Measurements from ENCODE around the gene CAMK1D.
"Not testable (repeated sequence)": the region's sequence is repeated elsewhere in the genome, so short reads cannot be mapped to it uniquely, and the experiment has no call there.

The CAMK1D gene

DNA sequence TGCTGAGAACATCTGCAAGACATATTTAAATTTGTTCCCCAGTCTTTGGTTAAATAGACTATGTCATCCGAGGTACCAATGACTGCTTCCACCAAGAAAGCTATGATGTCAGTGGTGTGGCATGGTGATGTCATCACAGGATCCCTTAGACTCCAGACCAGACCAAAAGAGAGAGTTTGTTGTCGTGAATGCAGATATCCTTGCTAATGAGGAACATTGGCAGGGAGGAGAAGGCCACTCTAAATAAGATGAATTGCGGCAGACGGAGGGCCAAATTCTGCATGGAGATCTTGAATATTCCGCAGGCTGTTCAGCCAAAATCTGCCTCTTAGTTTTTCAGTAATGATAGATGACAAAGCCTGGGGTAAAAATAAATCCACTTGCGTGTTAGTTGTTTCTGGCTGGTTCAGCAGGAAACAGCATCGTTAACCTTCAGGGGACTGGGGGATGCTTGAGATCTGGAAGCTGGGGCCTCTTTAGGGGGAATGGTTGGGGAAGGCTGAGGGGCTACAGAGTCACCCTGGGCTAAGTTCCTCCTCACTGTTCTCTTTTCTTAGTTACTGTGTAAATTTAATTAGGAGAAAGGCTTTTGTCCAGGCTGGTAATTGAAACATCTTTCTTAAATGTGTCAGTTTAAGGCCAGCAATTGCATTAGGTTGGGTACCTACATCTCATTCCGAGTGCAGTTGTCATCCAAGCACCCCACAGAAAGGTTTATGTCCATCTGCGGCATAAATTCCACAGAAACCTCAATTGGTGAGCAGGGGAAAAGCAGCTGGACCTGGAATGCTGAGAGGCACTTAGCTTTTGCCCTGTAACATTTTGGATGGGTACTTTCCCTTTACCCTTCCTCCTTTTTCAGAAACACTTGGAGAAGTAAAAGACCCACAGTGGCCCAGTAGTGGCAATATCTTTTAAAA, 11.6 kb upstream of the CAMK1D start:
- DNase-seq (ENCODE audit: low read depth), result no peak
- H3K4me3 ChIP-seq (ENCODE audit: low read depth, low read length), result no peak overlapping the region

DNA sequence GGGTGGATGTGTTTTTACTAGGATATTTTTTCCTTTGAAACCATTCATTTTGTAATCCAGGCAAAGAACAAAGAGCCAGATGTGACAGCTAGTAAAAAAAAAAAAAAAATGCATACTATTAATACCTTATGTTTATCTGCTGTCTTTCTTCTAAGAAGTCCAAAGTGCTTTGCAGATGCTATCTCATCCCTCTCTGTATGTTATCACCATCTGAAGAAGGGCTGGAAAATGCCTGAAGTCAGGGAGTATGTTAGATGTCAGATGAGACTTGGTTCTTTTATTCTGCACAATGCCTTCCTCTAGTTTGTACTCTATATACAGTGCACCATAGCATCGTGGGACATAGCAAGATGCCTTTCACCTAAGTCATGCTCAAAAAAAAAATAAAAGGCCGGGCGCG, 10.4 kb upstream of the CAMK1D start:
- no peak for DNase-seq (ENCODE audit: low read depth)
- H3K4me3 ChIP-seq (ENCODE audit: low read depth, low read length), result no peak overlapping the region

DNA sequence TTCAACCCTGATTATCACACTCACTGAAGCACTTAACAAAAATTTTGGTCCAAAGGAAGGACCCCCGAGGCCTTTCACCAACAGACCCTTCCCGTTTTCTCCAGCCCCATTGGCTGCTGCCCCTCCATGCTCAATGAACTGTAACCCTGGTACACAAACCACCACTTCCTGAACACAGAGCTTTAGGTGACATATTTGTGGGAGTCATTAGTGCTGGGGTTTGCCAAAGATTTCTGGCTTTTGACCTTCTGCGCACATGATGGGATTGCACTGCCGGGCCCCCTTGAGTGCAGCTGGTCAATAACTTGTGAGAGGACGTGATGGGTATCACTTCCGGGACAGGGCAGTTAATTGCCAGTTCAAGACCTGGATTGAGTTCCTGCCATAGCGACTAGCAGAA, 9.0 kb upstream of the CAMK1D start:
- DNase-seq (ENCODE audit: low read depth), result no peak
- no peak overlapping the region for H3K4me3 ChIP-seq (ENCODE audit: low read depth, low read length)

DNA sequence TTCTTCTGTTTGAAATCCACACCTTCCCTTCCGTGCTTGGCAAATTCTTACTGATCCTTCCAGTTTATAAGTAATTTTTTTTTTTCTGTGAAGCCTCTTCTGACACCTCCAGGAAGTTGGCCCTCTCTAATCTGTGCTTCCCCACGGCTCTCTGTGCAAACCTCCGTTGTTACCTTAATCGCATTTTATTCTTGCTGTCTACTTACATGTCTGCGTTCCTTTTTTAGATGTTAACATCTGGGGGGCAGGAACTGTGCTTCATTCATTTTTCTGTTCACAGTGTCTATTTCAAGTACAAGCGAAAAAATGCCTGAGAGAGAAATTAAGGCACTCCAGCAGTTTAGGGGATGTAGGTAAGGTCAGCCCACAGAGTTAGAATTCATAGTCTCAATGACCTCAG, 8.4 kb upstream of the CAMK1D start:
- no peak overlapping the region for H3K4me3 ChIP-seq (ENCODE audit: low read depth, low read length)
- DNase-seq (ENCODE audit: low read depth), result no peak

DNA sequence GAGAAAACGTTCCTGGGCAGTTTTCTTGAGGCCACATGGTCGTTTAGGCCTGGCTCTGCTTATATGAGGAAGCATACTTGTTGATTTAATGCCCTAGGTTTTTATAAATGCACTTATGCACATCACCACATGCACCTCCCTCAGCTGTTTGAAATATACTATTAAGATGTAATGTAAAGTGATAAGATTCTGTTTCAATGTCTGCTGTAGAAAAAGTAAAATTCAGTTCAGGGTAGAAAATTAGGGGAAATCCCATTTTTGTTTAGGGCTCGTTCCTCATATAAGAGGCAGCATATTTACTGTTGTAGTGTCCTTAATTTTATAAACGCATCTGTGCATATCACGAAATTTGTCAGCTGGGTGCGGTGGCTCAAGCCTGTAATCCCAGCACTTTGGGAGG, 7.8 kb upstream of the CAMK1D start:
- no peak overlapping the region for H3K4me3 ChIP-seq (ENCODE audit: low read depth, low read length)
- DNase-seq (ENCODE audit: low read depth), result no peak

DNA sequence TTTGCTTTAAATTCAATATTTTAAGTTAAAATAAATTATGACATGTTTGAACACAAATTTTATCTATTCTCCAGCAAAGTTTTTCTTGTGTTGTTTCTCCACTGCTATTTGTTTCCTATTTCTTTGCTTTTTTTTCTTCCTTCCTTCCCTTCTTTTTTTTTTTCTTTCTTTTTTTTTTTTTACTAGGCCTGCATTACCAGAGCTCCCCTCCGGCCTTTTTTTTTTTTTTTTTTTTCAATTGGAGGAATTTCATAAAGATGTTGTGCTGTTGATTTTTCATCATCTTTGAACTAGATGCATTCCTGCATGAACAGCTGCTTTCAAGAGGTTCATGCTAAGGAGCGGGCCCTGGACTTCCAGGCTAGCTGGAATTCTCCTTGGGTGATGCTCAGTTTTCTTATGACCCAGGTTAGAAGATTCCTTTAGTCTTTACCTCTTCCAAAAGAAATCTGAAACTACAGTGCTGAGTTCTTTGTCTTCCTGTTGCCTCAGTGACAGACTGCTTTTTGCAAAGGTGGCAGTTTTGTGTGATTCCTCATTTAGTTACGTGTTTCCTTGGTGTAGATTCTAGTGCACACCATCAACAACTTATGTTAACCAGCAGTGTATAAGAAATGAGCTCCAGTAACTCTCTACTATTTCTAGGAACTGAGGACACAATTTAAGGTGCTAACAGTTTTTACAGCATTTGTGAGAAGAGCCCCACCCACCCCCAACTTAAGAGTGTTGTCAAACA, 4.8 kb upstream of the CAMK1D start:
- no peak overlapping the region for H3K4me3 ChIP-seq (ENCODE audit: low read depth, low read length)
- no peak for DNase-seq (ENCODE audit: low read depth)

DNA sequence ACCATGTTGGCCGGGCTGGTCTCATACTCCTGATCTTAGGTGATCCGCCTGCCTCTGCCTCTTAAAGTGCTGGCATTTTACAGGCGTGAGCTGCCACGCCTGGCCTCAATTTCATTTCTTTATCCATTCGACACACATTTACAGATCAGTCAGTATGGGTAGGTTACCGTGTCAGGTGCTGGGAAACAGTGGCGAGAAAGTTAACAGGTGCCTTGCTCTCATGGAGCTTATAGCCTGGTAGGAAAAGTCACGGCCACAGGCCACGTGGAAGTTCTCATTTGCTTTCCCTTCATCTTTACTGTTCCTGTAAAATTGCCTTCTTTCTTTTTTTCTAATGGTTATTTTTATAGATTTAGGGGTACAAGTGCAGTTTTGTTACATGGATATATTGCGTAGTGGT, 2.6 kb upstream of the CAMK1D start:
- H3K4me3 ChIP-seq (ENCODE audit: low read depth, low read length), result no peak overlapping the region
- DNase-seq (ENCODE audit: low read depth), result no peak

DNA sequence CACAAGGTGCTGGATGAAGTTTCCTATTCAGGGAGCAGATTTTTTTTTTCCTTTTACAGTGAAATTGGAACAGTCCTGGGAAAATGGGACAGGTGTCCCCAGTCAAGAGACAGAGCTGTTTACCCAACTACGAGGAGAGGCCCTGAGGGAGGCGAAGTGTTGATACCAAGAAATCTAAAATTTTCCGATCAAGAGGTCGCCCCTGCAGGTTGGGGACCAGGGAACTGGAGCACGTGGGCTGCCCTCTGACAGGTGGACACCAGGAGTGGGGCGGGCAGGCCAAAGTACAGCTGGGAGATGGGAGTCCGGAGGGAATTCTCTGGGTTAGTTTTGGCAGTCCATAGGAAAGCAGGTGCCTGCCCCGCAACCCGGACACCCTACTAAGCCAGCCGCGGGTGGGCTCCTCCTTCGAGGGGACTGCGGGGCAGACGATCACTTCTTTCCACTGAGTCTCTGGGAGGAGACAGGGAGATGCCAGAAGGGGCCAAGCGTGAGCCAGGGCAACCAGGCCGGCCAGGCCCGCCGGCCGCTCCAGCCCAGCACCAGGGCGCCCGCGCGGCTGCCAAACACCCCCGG, 965 bp upstream of the CAMK1D start:
- no peak for DNase-seq (ENCODE audit: low read depth)
- peak overlapping the region; percentile 71 for H3K4me3 ChIP-seq (ENCODE audit: low read depth, low read length)

DNA sequence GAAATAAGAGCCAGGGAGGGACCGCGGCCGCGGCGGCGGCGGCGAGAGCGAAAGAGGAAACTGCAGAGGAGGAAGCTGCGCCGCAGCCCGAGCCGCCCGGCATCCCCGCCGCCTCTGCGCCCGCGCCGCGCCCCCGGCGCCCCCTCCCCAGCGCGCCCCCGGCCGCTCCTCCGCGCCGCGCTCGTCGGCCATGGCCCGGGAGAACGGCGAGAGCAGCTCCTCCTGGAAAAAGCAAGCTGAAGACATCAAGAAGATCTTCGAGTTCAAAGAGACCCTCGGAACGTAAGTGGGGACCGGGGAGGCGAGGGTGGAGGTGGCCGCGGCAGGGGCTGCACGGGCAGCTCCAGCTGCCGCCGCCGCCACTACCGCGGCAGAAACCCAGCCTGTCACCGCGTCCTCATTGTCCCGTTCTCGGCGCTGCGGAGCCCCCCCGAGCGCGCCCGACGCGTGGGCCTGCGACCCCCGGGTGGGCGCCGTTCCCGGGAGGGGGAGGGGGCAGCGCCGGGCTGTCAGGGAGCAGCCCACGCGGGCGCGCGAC, 351 bp downstream of the CAMK1D start:
- H3K4me3 ChIP-seq (ENCODE audit: low read depth, low read length), result peak overlapping the region; percentile 71
- no peak for DNase-seq (ENCODE audit: low read depth)

DNA sequence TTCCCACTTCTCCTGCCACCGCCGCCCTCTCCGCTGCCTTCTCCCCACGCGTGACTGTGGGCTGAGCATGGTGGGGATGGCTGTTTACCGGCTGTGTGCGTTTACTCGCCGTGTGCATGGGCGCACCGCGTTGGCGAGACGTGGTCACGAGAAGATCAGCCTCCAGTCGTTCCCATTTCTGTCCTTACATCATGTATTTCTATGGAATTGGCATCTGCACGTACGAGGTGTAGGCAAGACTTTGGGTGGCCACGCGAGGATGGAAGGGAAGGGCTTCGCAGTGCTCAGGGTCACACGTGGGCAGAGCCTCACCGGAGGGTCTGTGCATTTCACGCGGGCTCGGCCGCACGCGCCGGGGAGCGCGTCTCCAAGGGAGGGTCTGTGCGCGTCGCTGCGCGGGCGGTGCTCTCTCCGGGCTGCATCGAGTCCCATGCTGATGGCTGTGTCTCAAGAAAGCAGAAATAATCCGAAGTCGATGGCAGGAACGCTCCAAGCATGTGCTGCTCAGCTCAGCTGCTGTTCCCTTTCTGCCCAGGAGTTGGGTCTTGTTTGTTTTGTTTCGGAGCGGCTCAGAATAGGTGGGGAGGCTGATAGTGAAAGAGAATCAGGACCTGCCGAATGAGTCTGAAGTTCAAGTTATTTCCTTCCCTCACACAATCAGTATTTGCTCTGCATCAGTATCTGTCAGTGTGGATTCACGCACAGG, 973 bp downstream of the CAMK1D start:
- no peak for DNase-seq (ENCODE audit: low read depth)
- H3K4me3 ChIP-seq (ENCODE audit: low read depth, low read length), result peak overlapping the region; percentile 71

DNA sequence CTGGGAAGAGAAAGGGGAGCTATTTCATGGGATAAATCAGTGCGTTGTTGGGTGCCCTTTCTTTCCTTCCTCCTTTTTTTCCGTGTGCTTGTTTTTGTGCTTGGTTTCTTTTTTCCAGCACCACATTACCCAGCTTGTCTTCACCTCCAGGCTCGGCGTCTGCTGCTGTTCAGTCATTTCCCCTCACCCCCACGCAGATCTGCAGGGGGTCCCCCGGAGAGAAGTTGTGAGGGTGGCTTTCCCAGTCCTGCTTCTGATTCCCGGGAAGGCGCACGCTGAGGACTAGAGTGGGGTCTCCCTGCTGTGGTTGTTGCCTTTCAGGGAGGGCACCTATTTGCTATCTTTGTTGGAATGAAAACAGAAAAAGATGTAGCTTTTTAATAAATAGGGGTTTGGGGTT, 1.6 kb downstream of the CAMK1D start:
- H3K4me3 ChIP-seq (ENCODE audit: low read depth, low read length), result peak overlapping the region; percentile 71
- DNase-seq (ENCODE audit: low read depth), result no peak

DNA sequence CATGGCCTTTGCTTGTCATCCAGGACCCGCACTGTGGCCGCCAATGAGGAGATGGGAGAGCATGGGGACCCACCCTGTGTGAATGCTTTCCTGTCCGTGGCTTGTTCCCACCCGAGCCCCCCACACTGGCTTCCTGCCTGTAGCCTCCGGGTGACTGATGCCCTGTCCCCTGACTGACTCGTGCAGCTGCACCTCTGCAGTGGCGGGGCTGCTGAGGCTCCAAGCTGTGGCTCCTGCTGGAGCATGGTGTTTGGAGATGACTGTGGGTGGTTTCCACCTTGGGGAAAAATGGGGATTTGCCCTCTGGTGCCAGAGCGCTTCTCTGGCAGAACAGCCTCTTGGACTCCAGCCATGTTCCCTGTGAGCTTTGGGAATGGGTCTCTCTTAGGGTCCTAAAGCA, 2.1 kb downstream of the CAMK1D start:
- H3K4me3 ChIP-seq (ENCODE audit: low read depth, low read length), result no peak overlapping the region
- no peak for DNase-seq (ENCODE audit: low read depth)

DNA sequence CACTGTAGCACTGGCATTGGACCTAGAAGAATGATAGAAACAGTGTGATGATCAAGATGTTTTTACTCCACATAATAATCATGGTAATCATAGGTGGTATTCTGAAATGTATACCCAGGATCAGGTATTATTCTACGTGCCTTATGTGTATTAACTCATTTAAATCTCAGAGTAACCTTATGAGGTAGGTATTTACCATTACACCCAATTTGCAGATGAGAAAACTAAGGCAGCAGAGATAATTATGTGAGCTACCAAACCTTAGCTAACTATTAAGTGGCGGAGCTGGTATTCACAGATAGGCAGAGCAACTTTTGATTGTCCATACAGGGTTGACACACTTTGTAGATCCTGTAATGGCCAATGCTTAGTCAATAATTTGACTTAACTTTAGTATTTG, 2.5 kb downstream of the CAMK1D start:
- no peak overlapping the region for H3K4me3 ChIP-seq (ENCODE audit: low read depth, low read length)

DNA sequence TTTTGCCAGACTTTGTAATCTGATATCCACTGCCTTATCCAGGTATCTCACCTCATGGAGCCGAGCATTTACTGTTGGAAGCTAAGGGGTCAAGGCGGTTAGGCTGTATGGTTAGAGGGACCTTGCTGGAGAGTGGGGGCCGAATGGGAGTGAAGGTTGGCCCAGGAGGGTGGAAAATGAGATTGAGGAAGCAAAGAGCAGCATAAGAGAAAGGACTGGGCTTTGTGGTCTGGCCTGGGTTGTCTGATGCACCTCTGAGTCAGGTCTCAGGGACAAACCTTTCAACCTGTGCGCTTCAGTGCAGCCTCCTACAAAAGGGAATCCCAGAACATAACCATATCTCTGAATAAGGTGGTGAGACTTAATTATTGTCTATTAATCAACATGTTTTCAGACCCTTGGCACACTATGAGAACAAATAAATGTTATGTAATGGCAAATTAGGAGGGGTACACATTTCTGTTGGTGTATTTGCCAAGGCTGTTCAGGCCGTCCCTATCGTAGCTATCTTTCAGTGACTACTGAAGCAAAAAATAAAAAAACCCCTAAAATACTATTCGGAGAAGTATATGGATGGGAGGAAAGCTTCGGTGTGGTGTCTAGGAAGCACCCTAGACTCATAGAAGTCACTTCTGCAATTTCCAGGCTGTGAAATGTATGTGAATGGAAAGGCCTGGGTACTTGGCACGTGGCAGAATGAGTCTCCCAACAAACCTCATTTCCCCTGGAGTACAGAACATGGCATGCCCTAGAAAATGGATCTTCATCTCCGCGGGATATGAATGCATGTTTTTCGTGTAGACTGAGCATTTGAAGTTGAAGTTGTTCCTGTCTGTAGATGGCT, 4.3 kb downstream of the CAMK1D start:
- DNase-seq (ENCODE audit: low read depth), result no peak
- no peak overlapping the region for H3K4me3 ChIP-seq (ENCODE audit: low read depth, low read length)

More for the DNA sequence above, 2.5 kb downstream of the CAMK1D start:
- no peak for DNase-seq (ENCODE audit: low read depth)

DNA sequence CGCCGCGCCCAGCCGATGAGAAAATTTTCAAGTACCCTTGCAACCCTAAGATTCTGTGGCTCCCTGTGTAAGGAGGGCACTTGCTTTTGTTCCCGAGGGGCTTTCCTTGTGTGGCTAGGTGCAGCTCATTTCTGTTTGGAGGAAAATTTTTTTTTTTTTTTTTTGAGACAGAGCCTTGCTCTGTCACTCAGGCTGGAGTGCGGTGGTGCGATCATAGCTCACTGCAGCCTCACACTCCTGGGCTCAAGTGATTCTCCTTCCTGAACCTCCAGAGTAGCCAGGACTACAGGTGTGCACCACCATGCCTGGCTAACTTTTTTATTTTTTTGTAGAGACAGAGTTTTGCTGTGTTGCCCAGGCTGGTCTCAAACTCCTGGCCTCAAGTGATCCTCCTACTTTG, 5.3 kb downstream of the CAMK1D start:
- H3K4me3 ChIP-seq (ENCODE audit: low read depth, low read length); DNase-seq (ENCODE audit: low read depth): not testable (repeated sequence)

DNA sequence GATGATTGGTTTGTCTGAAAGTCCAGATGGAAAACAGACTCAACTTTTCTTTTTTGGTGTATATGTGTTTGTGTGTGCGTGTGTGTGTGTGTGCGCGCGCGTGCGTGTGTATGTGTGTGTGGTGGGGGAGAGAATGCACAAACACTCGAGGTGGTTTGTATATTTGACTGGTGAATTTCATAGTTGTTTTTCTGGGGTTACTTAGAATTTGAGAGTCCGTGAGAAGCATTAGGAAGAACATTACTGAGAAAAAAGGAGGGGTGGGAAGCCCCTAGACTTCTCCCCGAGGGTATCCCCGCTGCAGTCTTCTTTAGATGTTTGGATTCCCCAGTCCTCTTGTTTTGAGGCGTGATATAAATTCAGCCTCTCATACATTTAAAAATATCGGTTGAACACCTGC, 6.0 kb downstream of the CAMK1D start:
- H3K4me3 ChIP-seq (ENCODE audit: low read depth, low read length), result no peak overlapping the region
- DNase-seq (ENCODE audit: low read depth), result no peak

DNA sequence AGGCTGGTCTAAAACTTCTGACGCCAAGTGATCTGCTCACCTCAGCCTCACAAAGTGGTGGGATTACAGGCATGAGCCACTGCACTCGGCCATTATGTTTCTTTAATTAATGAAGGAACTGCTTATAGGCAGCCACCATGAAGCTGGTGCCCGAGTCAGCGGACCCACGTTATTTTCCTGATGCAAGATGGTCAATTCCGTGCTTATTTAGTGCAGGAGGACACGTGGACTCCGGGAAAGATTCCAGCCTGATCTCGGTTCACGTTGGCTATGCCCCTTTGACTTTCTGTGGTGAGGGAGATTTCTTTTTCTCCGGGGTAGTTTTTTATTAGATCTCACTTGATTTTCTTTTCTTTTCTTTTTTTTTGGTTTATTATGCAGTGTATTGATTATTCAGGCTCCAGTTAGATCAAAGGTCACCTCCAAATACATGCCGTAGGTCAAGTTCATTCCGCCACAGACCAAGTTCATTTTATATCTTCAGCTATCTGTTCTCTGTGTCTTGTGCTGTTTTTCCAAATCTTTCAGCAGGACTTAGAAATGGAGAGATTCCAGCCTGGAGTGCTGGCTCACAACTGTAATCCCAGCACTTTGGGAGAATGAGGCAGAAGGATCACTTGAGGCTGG, 8.3 kb downstream of the CAMK1D start:
- DNase-seq (ENCODE audit: low read depth), result no peak
- no peak overlapping the region for H3K4me3 ChIP-seq (ENCODE audit: low read depth, low read length)

DNA sequence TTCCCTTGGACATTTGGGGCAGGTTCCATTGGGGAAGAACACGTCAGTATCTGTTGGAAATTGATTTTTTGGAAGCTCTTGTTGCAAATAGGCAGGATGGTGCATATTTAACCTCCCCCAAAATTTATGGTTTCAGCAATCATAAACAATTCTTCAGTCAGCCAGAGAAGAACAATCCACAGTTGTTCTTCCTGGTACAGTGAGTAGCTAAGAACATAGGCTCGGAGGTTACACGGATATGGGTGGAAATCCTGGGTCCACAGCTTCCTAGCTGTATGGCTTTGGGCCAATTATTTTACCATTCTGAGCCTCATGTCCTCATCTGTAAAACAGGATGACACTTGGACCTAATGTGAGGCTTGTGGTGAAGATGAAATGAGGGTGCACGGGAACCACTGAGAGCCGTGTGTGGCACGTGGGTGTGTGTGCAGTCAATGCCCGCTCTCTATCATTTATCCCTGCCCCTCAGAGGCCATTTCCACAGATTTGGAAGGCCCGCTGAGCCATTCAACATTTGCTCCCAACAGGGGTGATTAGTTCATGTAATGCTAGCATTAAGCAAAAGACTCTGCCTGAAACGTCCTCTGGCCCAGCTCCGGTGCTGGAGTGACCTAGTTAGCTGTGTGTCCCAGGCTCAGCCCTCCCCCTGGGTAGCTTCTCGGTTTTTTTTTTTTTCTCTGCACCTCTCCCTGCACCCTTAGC, 9.7 kb downstream of the CAMK1D start:
- no peak for DNase-seq (ENCODE audit: low read depth)

More for the DNA sequence above, 9.7 kb downstream of the CAMK1D start:
- no peak overlapping the region for H3K4me3 ChIP-seq (ENCODE audit: low read depth, low read length)

Measured in skeletal muscle cell (primary cell).